ENCODE results near the gene PDK2. TPM values are rescaled to one million over a fixed set of nuclear protein-coding genes. Genes with fewer than 3 reads are reported as not detected.
A peak's percentile ranks its signal among the peaks of the same experiment; 100 is the strongest.

PDK2 gene
- total RNA-seq (10 to 100 TPM; 19.5 to 22.4 TPM), polyA plus RNA-seq (41.2 TPM)

DNA sequence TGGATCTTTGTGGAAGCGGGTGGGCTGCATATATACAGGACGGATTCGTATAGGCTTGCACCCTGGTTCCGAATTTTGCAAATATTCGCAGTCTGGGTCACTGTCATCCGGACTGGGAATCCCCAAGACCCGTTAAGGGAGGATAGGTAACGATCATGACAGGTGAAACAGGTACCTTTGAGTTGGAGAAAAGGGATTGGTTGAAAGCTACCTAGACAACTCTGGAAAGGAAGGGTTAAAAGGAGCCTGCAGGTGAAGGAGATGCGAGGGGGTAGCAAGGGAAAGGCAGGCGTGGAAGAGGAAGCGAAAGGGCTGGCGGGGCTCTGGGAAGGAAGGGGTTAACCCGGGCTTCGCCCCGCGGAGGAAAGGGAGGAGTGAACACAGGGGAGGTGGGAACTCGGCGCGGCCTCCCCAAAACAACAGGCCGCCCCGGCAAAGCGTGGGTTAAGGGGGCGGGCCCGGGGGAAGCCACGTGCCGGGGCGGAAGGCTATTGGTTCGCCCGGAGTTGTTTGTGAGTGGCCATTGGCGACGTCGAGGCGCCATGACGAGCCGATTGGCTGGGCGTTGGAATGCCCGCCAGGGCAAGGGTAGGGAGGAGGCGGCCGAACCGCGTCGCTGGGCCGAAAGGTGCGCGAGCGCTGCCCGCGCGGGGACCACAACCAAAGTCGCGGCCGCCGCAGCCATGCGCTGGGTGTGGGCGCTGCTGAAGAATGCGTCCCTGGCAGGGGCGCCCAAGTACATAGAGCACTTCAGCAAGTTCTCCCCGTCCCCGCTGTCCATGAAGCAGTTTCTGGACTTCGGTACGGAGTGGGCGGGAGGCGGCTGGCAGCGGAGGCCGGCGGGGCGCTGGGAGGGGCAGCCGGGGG lies at the start of gene PDK2:
Gene PDK2 (plus strand): TSS at position 599 of the 867 bp plus-strand sequence. CDS start 85 bp downstream, at position 684.
- peak within 1 kb of the TSS; percentile 88 to 100 (median 97) for H3K4me3 Mint-ChIP-seq
- peaks cover 21 to 46% (median 27%) of the 10 kb centered on the region in 3 donors for H3K4me1 Mint-ChIP-seq
- Histone ChIP-seq H3K4me3 (ENCODE audit: low read length) (peak within 1 kb of the TSS; percentile 100), H3K36me3 (ENCODE audit: insufficient read depth, low read length) (peaks cover 10% of the 10 kb centered on the region), H3K9me3 (ENCODE audit: low read length) (no peaks in the 10 kb centered on the region), H3K4me1 (ENCODE audit: insufficient read depth, low read length) (peaks cover 17% of the 10 kb centered on the region), H3K27me3 (ENCODE audit: insufficient read depth, low read length, poor library complexity, severe bottlenecking) (no peaks in the 10 kb centered on the region), H3K27ac (ENCODE audit: low read depth, low read length) (peak within 1 kb of the TSS; percentile 79)
- no peaks in the 10 kb centered on the region for H3K27me3 Mint-ChIP-seq
- H3K27ac Mint-ChIP-seq = peak within 1 kb of the TSS; percentile 88 to 98 (median 96)
- no peaks in the 10 kb centered on the region for H3K9me3 Mint-ChIP-seq
- peaks cover 0 to 41% (median 7%) of the 10 kb centered on the region in 3 donors for H3K36me3 Mint-ChIP-seq
- DNase-seq = peak; percentile 93 to 98 (median 97)
- CTCF ChIA-PET = interaction anchor here (0.8 to 5.7 kb wide), 44 partner anchors 9 to 527 kb away, joined by 3 to 75 read pairs (median 6); partner anchors contain the start of genes ITGA3, PPP1R9B, SAMD14 and SGCA
- POLR2A ChIA-PET = interaction anchor here (0.6 to 1.3 kb wide), 4 partner anchors 38 to 418 kb away, joined by 3 to 5 read pairs (median 4); no protein-coding TSS in a partner anchor

DNA sequence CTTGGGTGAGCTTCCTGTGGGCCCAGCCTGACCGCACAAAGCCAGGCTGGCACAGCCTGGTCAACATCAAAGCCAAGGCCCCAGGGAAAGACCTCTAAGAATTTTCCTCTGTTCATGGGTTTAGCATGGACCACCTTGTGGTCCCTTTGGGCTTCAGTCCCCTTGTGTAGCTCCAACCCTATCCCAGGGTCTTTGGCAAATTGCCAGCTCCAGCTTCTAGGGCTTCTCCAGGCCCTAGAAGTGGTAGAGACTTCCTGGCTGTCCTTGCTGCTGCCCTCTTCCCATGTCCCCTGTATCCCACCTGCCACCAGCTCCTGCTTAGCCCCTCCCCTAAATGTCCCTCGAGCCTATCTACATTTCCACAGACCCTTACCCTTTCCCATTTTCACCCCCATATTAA lies 49.0 kb upstream of the PDK2 start:
- no peak overlapping the region for H3K27ac Mint-ChIP-seq
- peaks cover 10 to 34% of the 10 kb centered on the region in 2 donors for H3K27me3 Mint-ChIP-seq
- H3K36me3 Mint-ChIP-seq = peaks cover 0 to 3% (median 2%) of the 10 kb centered on the region in 3 donors
- Histone ChIP-seq H3K9me3 (ENCODE audit: low read length) (no peaks in the 10 kb centered on the region), H3K4me1 (ENCODE audit: insufficient read depth, low read length) (no peaks in the 10 kb centered on the region), H3K27me3 (ENCODE audit: insufficient read depth, low read length, poor library complexity, severe bottlenecking) (no peaks in the 10 kb centered on the region), H3K36me3 (ENCODE audit: insufficient read depth, low read length) (no peaks in the 10 kb centered on the region), H3K27ac (ENCODE audit: low read depth, low read length) (no peak overlapping the region), H3K4me3 (ENCODE audit: low read length) (no peak overlapping the region)
- H3K4me3 Mint-ChIP-seq = no peak overlapping the region
- CTCF ChIA-PET = interaction anchor here (0.7 to 1.3 kb wide), 4 partner anchors 10 to 154 kb away, joined by 3 to 5 read pairs (median 4); partner anchors contain the start of gene ITGA3
- peaks cover 0 to 5% (median 2%) of the 10 kb centered on the region in 3 donors for H3K4me1 Mint-ChIP-seq
- no peaks in the 10 kb centered on the region for H3K9me3 Mint-ChIP-seq
- POLR2A ChIA-PET = no interaction called here
- no peak for DNase-seq

- no peak for DNase-seq
- peaks cover 0 to 3% (median 2%) of the 10 kb centered on the region in 3 donors for H3K36me3 Mint-ChIP-seq
Measured at GRCh38 chr17:50046667-50047066, 48.5 kb upstream of the PDK2 start.

DNA sequence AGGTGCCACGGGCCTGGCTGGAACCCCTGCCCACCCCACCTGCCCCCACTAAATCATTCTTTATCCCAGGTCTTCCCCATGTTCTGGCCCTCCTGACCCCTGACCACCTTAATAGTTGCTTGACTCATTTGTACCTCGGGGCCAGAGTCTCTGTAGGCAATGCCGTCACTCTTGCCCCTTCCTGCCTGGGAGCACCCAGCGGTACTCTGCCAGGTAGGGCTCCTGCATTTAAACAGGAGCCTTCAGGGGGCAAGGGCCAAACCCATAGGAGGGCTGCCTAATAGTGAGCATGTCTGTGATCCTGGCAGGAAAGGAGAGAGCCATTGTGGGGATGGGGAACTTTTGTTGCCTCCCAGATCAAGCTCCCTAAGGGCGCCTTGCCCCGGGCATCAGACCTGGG lies 48.1 kb upstream of the PDK2 start:
- no peaks in the 10 kb centered on the region for H3K27me3 ChIP-seq (ENCODE audit: insufficient read depth, low read length, poor library complexity, severe bottlenecking)
- Mint-ChIP-seq H3K27me3 (peaks cover 8 to 30% of the 10 kb centered on the region in 2 donors), H3K4me3 (no peak overlapping the region), H3K27ac (no peak overlapping the region), H3K4me1 (peaks cover 0 to 9% (median 3%) of the 10 kb centered on the region in 3 donors), H3K9me3 (no peaks in the 10 kb centered on the region), H3K36me3 (peaks cover 0 to 3% (median 2%) of the 10 kb centered on the region in 3 donors)
- no peak overlapping the region for H3K27ac ChIP-seq (ENCODE audit: low read depth, low read length)
- CTCF ChIA-PET = interaction anchor here (1.0 to 1.3 kb wide), 2 partner anchors 9 to 47 kb away, joined by 3 to 5 read pairs; partner anchors contain the start of gene ITGA3
- no peak for DNase-seq
- POLR2A ChIA-PET = no interaction called here
- H3K4me1 ChIP-seq (ENCODE audit: insufficient read depth, low read length) = no peaks in the 10 kb centered on the region
- no peaks in the 10 kb centered on the region for H3K36me3 ChIP-seq (ENCODE audit: insufficient read depth, low read length)
- no peak overlapping the region for H3K4me3 ChIP-seq (ENCODE audit: low read length)
- H3K9me3 ChIP-seq (ENCODE audit: low read length) = no peaks in the 10 kb centered on the region

More at GRCh38 chr17:50046667-50047066, 48.5 kb upstream of the PDK2 start:
- no peaks in the 10 kb centered on the region for H3K4me1 ChIP-seq (ENCODE audit: insufficient read depth, low read length)
- H3K4me3 ChIP-seq (ENCODE audit: low read length) = no peak overlapping the region
- H3K9me3 ChIP-seq (ENCODE audit: low read length) = no peaks in the 10 kb centered on the region
- no peak overlapping the region for H3K27ac ChIP-seq (ENCODE audit: low read depth, low read length)
- H3K27ac Mint-ChIP-seq = no peak overlapping the region
- no peaks in the 10 kb centered on the region for H3K36me3 ChIP-seq (ENCODE audit: insufficient read depth, low read length)
- peaks cover 0 to 9% (median 3%) of the 10 kb centered on the region in 3 donors for H3K4me1 Mint-ChIP-seq
- H3K4me3 Mint-ChIP-seq = no peak overlapping the region
- no peaks in the 10 kb centered on the region for H3K27me3 ChIP-seq (ENCODE audit: insufficient read depth, low read length, poor library complexity, severe bottlenecking)
- ChIA-PET CTCF (interaction anchor here (0.9 to 1.3 kb wide), 3 partner anchors 9 to 47 kb away, joined by 3 to 5 read pairs (median 4); partner anchors contain the start of gene ITGA3), POLR2A (no interaction called here)
- H3K9me3 Mint-ChIP-seq = no peaks in the 10 kb centered on the region
- H3K27me3 Mint-ChIP-seq = peaks cover 10 to 34% of the 10 kb centered on the region in 2 donors

DNA sequence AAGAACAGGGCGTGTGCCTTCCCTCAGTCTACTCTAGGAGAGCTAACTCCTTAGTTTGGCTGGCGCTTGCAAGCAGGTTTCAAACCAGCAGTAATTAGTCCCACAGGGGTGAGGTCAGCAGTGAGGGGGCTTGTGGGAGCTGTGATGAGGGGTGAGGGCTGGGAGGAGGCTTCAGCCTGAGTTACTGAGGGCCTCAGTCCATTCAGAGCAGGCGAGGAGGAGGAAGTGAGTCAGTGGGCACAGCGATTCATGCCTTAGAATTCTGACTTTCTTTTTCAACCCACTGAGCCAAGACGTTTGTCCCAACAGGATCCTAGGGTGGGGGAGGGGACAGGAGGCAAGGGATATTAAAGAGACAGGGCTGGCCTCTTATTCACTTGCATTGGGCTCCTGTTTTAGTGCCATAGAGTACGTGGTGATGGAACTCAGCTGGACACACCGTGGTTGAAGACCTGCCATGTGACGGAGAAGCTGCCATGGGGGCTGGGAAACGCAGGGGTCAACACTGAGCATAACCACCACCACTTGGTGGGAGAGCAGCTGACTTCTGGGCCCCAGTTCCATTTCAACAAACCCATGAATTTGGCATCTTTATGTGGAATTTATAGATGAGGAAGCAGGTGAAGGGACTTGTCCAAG lies 47.5 kb upstream of the PDK2 start:
- ChIA-PET CTCF (interaction anchor here (1.3 kb wide), 1 partner anchor 46 kb away, joined by 3 read pairs; no protein-coding TSS in a partner anchor), POLR2A (no interaction called here)
- Mint-ChIP-seq H3K36me3 (peaks cover 0 to 3% (median 2%) of the 10 kb centered on the region in 3 donors), H3K27me3 (peaks cover 8 to 29% of the 10 kb centered on the region in 2 donors), H3K4me1 (peaks cover 0 to 9% (median 3%) of the 10 kb centered on the region in 3 donors), H3K9me3 (no peaks in the 10 kb centered on the region), H3K27ac (no peak overlapping the region), H3K4me3 (peak overlapping the region in 1 of 7 donors; percentile 9)
- no peak overlapping the region for H3K4me3 ChIP-seq (ENCODE audit: low read length)
- H3K27ac ChIP-seq (ENCODE audit: low read depth, low read length) = no peak overlapping the region
- no peaks in the 10 kb centered on the region for H3K9me3 ChIP-seq (ENCODE audit: low read length)
- H3K36me3 ChIP-seq (ENCODE audit: insufficient read depth, low read length) = no peaks in the 10 kb centered on the region
- no peaks in the 10 kb centered on the region for H3K27me3 ChIP-seq (ENCODE audit: insufficient read depth, low read length, poor library complexity, severe bottlenecking)
- H3K4me1 ChIP-seq (ENCODE audit: insufficient read depth, low read length) = no peaks in the 10 kb centered on the region
- no peak for DNase-seq

DNA sequence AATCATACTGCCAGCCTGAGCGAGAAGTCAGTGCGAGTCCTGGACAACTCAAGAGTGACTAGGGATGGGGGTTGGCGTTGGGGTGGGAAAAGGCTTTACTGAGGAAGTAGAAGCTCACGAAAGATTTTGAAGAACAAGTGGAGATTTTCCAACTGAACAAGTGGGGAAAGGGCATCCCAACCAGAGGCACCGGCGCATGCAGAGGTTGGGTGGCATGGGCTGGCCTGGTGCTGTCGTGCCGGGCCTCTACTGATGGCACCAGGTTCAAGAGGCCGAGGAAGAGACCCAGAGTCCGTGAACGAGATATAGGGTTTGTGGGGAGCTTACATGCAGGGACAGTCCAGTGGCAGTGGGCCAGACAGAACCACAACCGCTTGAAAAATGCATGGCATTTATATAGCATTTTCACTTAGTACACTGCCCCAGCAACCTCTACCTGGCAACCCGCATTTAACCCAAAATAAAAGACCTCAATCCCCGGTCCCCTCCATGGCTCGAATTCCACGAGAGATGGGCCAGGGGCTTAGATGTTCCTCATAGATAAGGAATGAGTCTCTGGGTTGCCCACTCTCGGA lies 46.9 kb upstream of the PDK2 start:
- POLR2A ChIA-PET = no interaction called here
- H3K9me3 Mint-ChIP-seq = no peaks in the 10 kb centered on the region
- peaks cover 0 to 2% (median 0%) of the 10 kb centered on the region in 3 donors for H3K36me3 Mint-ChIP-seq
- H3K27ac Mint-ChIP-seq = peak overlapping the region in 1 of 8 donors; percentile 80
- CTCF ChIA-PET = no interaction called here
- no peaks in the 10 kb centered on the region for H3K9me3 ChIP-seq (ENCODE audit: low read length)
- no peaks in the 10 kb centered on the region for H3K27me3 ChIP-seq (ENCODE audit: insufficient read depth, low read length, poor library complexity, severe bottlenecking)
- DNase-seq = no peak
- H3K4me3 ChIP-seq (ENCODE audit: low read length) = no peak overlapping the region
- peak overlapping the region in 1 of 7 donors; percentile 9 for H3K4me3 Mint-ChIP-seq
- no peak overlapping the region for H3K27ac ChIP-seq (ENCODE audit: low read depth, low read length)
- H3K27me3 Mint-ChIP-seq = peaks cover 8 to 23% of the 10 kb centered on the region in 2 donors
- no peaks in the 10 kb centered on the region for H3K36me3 ChIP-seq (ENCODE audit: insufficient read depth, low read length)
- no peaks in the 10 kb centered on the region for H3K4me1 ChIP-seq (ENCODE audit: insufficient read depth, low read length)
- H3K4me1 Mint-ChIP-seq = peaks cover 0 to 9% (median 3%) of the 10 kb centered on the region in 3 donors

- Mint-ChIP-seq H3K27ac (no peak overlapping the region), H3K4me3 (peak overlapping the region in 1 of 7 donors; percentile 2)
Measured at GRCh38 chr17:50048988-50049387, 46.2 kb upstream of the PDK2 start.

More at GRCh38 chr17:50048988-50049387, 46.2 kb upstream of the PDK2 start:
- H3K36me3 Mint-ChIP-seq = peaks cover 0 to 2% (median 0%) of the 10 kb centered on the region in 3 donors
- Histone ChIP-seq H3K9me3 (ENCODE audit: low read length) (no peaks in the 10 kb centered on the region), H3K27me3 (ENCODE audit: insufficient read depth, low read length, poor library complexity, severe bottlenecking) (no peaks in the 10 kb centered on the region), H3K4me1 (ENCODE audit: insufficient read depth, low read length) (no peaks in the 10 kb centered on the region), H3K36me3 (ENCODE audit: insufficient read depth, low read length) (no peaks in the 10 kb centered on the region), H3K27ac (ENCODE audit: low read depth, low read length) (no peak overlapping the region), H3K4me3 (ENCODE audit: low read length) (no peak overlapping the region)
- POLR2A ChIA-PET = no interaction called here
- DNase-seq = no peak
- CTCF ChIA-PET = no interaction called here
- peaks cover 0 to 9% (median 3%) of the 10 kb centered on the region in 3 donors for H3K4me1 Mint-ChIP-seq
- H3K9me3 Mint-ChIP-seq = no peaks in the 10 kb centered on the region
- peaks cover 8 to 19% of the 10 kb centered on the region in 2 donors for H3K27me3 Mint-ChIP-seq
